Measurements from ENCODE around the gene CCL2.

The CCL2 gene

GRCh38 chr17:34260861-34261260, 5.8 kb downstream of the CCL2 start:
- TF ChIP-seq GABPA (IDR thresholded peaks at IDR 0.05; ENCODE audit: low read depth) (no peak), CTCF (IDR thresholded peaks at IDR 0.05; ENCODE audit: insufficient read depth, low read length) (no peak), REST (IDR thresholded peaks at IDR 0.05; ENCODE audit: insufficient replicate concordance, low read depth) (no peak), POLR2AphosphoS5 (IDR thresholded peaks at IDR 0.05; ENCODE audit: low read depth) (no peak), SPI1 (IDR thresholded peaks at IDR 0.05; ENCODE audit: borderline replicate concordance, low read depth) (no peak)
- Histone ChIP-seq H3K4me3 (replicated peaks; ENCODE audit: insufficient read depth, low read length) (no peak overlapping the region), H3K27ac (replicated peaks) (no peak overlapping the region), H3K27me3 (ENCODE audit: insufficient read depth, poor library complexity, severe bottlenecking) (no peaks in the 10 kb centered on the region)
- no peak for DNase-seq (ENCODE audit: low read depth in 1 of 2, low spot score in 1 of 2)

- no peak overlapping the region for H3K4me3 ChIP-seq (replicated peaks; ENCODE audit: insufficient read depth, low read length)
- no peak for DNase-seq (ENCODE audit: low read depth in 1 of 2, low spot score in 1 of 2)
- H3K27ac ChIP-seq (replicated peaks) = no peak overlapping the region
- no peak for TF ChIP-seq CTCF (IDR thresholded peaks at IDR 0.05; ENCODE audit: insufficient read depth, low read length)
- no peak for TF ChIP-seq POLR2AphosphoS5 (IDR thresholded peaks at IDR 0.05; ENCODE audit: low read depth)
- no peak for TF ChIP-seq GABPA (IDR thresholded peaks at IDR 0.05; ENCODE audit: low read depth)
- TF ChIP-seq SPI1 (IDR thresholded peaks at IDR 0.05; ENCODE audit: borderline replicate concordance, low read depth) = no peak
- no peak for TF ChIP-seq REST (IDR thresholded peaks at IDR 0.05; ENCODE audit: insufficient replicate concordance, low read depth)
- H3K27me3 ChIP-seq (ENCODE audit: insufficient read depth, poor library complexity, severe bottlenecking) = no peaks in the 10 kb centered on the region
Measured at GRCh38 chr17:34261568-34262337, 6.7 kb downstream of the CCL2 start.

GRCh38 chr17:34265711-34266110, 10.6 kb downstream of the CCL2 start:
- no peaks in the 10 kb centered on the region for H3K27me3 ChIP-seq (ENCODE audit: insufficient read depth, poor library complexity, severe bottlenecking)
- TF ChIP-seq GABPA (IDR thresholded peaks at IDR 0.05; ENCODE audit: low read depth) (no peak), SPI1 (IDR thresholded peaks at IDR 0.05; ENCODE audit: borderline replicate concordance, low read depth) (no peak), POLR2AphosphoS5 (IDR thresholded peaks at IDR 0.05; ENCODE audit: low read depth) (no peak), CTCF (IDR thresholded peaks at IDR 0.05; ENCODE audit: insufficient read depth, low read length) (no peak), REST (IDR thresholded peaks at IDR 0.05; ENCODE audit: insufficient replicate concordance, low read depth) (no peak)
- H3K4me3 ChIP-seq (replicated peaks; ENCODE audit: insufficient read depth, low read length) = no peak overlapping the region
- DNase-seq (ENCODE audit: low read depth in 1 of 2, low spot score in 1 of 2) = no peak
- no peak overlapping the region for H3K27ac ChIP-seq (replicated peaks)
